Psoas muscle (tissue), 8 donors: ENCODE results near the gene CAPN15. TPM values are rescaled to one million over a fixed set of nuclear protein-coding genes. Genes with fewer than 3 reads are reported as not detected.

Source experiments
- ATAC-seq, 4 donors: fragments of 200-7000 bp; cut with Tn5 transposase; one replicate each; pipeline ENCODE4 v1.9.1; 2020; ENCODE audit warnings: moderate library complexity in 3 of 4, mild to moderate bottlenecking in 2 of 4
- DNase-seq, 2 donors: peaks; one replicate each; pipeline ENCODE4 v3.0.0-alpha.2; 2020
- H3K27ac ChIP-seq: fragments of 200-600 bp; one replicate; pipeline ENCODE4 v1.8.0; 2022
- H3K27me3 ChIP-seq, 3 donors: fragments of 200-600 bp in 1 of 3; one replicate each; pipeline versions ENCODE4 v1.6.1 to v1.8.0; 2013 to 2022; ENCODE audit warnings: low read length in 2 of 3, mild to moderate bottlenecking in 2 of 3, moderate library complexity in 1 of 3; ENCODE audit not compliant: insufficient read depth in 3 of 3
- H3K36me3 ChIP-seq, 2 donors: fragments of 200-600 bp in 1 of 2; one replicate each; pipeline versions ENCODE4 v1.6.1 to v1.8.0; 2013 to 2022; ENCODE audit warnings: low read depth in 1 of 2, mild to moderate bottlenecking in 1 of 2, moderate library complexity in 1 of 2; ENCODE audit not compliant: insufficient read depth in 1 of 2
- H3K4me1 ChIP-seq: fragments of 200-600 bp; one replicate; pipeline ENCODE4 v1.8.0; 2022
- H3K4me3 ChIP-seq: fragments of 200-600 bp; one replicate; pipeline ENCODE4 v1.8.0; 2022; ENCODE audit warnings: mild to moderate bottlenecking
- H3K9me3 ChIP-seq: fragments of 200-600 bp; one replicate; pipeline ENCODE4 v1.8.0; 2022
- WGBS, 3 donors: extraction: QIAGEN DNeasy Blood & Tissue Kit; methylation state at CpG; one replicate each; pipeline versions ENCODE4 v1.1.6 to v1.1.7; 2013; 5-methylcytosine and 5-hydroxymethylcytosine counted together
- intact Hi-C, 2 donors: fragments of 100-400 bp; cut with DNase I; formaldehyde crosslinking; loops; one replicate each; pipeline versions ENCODE4 v1.11.0 to v1.14.2; 2022
- polyA plus RNA-seq, 3 donors: library from polyadenylated mRNA; stranded (reverse); fragments of 200-250 nt; gene quantifications; one replicate each; pipeline ENCODE4 v1.2.3, GENCODE V29; 2013
- total RNA-seq, 4 donors: library from RNA; stranded (reverse); fragmentation: NEBNext Ultra II Directional in 2 of 4; extraction: Animal tissue kit (Norgen Biotek cat#: 25700) in 2 of 4; gene quantifications; one replicate each; pipeline versions ENCODE4 v1.2.1 to v1.2.4, GENCODE V29; 2021 to 2023
- TF ChIP-seq, protein P1 (sequence below): fragments of 200-600 bp; IDR thresholded peaks from one replicate; pipeline ENCODE4 v1.8.0; 2022; ENCODE audit warnings: antibody characterized with exemption
- donor health status: healthy with polysubstance abuse.
- donor health status: DM: no; HTN: no; CAD: no; lungs with moderate emphysema.
- donor health status: Bipolar disorder and iron deficiency.
- donor health status: healthy.
- donor health status: DM: yes; HTN: yes; CAD: no.
- donor health status: DM: no; HTN: no; CAD: no.
- donor health status: DM: no; HTN: no; CAD: no.
- donor health status: DM: yes; HTN: yes; CAD: no.

Gene CAPN15
- total and polyA plus RNA-seq, 7 donors: 14.9 to 32.1 (median 25.5) TPM

DNA sequence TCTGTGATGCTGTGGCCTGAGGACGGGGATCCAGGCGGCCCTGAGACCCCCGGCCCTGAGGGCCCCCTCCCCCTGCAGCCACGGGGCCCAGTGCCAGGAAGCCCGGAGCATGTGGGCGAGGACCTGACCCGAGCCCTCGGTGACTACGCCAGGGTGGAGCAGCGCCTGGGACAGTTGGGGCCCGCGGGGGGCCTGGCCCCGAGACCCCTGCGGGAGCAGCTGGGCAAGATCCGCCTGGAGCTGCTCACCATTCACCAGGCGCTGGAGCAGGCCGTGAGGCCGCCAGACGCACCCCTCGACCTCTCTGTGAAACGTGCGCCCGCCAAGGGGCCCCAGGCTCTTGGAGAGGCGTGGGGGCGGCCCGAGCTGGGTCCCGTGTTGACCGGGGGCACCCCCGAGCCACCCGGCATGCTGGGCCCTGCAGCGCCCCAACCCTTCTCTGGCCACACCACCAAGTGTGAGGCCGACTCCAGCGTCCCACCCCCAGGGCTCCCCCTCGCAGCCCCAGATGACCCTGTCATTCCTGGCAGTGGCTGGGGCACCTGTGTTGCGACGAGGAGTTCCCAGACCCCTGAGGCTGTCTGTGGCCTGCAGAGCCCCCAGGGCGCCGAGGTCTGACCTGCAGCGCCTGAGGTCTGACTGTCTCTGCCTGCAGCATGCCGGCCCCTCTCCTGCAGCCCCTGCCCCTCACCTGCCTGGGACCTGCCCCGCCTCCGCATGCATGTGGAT, 37.3 kb downstream of the CAPN15 start:
- WGBS, 3 donors: 81 to 82% (median 81%) methylated on average over 27 to 42 of the region's 42 CpGs

DNA sequence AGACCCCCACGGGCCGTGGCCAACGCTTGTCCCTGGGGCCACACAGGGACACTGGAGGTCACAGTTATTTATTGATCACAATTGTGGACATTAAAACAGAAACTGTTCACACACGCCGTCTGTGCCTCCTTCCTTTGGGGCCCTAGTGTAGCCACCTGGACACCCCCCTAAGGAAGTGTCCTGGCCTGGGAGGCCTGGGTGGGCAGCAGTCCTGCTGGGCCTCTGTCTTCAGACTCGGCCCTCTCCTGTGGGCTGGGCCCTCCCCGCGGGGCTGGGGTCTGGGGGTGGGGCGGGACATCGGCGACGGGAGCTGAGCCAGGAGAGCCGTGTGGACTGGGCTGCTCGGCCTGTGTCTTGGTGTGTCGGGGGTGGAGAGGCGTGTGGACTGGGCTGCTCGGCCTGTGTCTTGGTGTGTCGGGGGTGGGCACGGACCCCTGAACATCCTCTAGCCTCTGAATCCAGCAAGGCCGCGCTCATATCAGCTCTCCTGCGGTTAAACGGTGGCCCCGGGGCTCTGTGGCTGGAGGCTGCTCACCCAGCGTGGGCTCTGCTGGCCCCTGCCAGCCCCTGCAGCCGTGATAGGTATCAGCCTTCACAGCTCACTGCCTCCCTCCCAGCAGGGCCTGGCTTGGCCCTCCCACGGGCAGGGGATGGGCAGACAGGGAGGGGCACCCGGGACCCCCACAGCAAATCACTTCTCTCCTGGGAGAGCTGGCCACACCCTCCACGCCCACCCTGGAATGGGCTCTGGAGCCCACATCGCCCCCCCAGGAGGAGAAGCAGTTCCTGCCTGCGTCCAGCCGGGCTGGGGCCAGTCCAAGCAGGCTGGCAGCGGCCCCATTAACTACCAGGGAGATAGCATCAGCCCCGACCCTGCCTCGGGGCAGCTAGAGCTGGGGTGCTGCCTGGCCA, 38.2 kb downstream of the CAPN15 start:
- no peak for ATAC-seq
- no peak for DNase-seq
- Histone ChIP-seq H3K4me3 (no peak overlapping the region), H3K36me3 (no peaks in the 10 kb centered on the region), H3K27ac (no peak overlapping the region), H3K4me1 (peaks cover 15% of the 10 kb centered on the region), H3K27me3 (peaks cover 0 to 17% (median 10%) of the 10 kb centered on the region in 3 donors), H3K9me3 (no peaks in the 10 kb centered on the region)
- TF ChIP-seq, protein P1, sequence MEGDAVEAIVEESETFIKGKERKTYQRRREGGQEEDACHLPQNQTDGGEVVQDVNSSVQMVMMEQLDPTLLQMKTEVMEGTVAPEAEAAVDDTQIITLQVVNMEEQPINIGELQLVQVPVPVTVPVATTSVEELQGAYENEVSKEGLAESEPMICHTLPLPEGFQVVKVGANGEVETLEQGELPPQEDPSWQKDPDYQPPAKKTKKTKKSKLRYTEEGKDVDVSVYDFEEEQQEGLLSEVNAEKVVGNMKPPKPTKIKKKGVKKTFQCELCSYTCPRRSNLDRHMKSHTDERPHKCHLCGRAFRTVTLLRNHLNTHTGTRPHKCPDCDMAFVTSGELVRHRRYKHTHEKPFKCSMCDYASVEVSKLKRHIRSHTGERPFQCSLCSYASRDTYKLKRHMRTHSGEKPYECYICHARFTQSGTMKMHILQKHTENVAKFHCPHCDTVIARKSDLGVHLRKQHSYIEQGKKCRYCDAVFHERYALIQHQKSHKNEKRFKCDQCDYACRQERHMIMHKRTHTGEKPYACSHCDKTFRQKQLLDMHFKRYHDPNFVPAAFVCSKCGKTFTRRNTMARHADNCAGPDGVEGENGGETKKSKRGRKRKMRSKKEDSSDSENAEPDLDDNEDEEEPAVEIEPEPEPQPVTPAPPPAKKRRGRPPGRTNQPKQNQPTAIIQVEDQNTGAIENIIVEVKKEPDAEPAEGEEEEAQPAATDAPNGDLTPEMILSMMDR: no peak
- intact Hi-C loops: no loop called here
- 47 to 54% (median 48%) methylated on average over 30 to 35 of the region's 35 CpGs for WGBS, 3 donors

More for the DNA sequence above, 37.3 kb downstream of the CAPN15 start:
- intact Hi-C loops: no loop called here
- Histone ChIP-seq H3K36me3 (no peaks in the 10 kb centered on the region), H3K4me1 (peaks cover 12% of the 10 kb centered on the region), H3K27me3 (peaks cover 0 to 23% (median 11%) of the 10 kb centered on the region in 3 donors), H3K27ac (no peak overlapping the region), H3K9me3 (no peaks in the 10 kb centered on the region), H3K4me3 (no peak overlapping the region)
- DNase-seq: no peak
- no peak for ATAC-seq
- TF ChIP-seq, protein P1: no peak

DNA sequence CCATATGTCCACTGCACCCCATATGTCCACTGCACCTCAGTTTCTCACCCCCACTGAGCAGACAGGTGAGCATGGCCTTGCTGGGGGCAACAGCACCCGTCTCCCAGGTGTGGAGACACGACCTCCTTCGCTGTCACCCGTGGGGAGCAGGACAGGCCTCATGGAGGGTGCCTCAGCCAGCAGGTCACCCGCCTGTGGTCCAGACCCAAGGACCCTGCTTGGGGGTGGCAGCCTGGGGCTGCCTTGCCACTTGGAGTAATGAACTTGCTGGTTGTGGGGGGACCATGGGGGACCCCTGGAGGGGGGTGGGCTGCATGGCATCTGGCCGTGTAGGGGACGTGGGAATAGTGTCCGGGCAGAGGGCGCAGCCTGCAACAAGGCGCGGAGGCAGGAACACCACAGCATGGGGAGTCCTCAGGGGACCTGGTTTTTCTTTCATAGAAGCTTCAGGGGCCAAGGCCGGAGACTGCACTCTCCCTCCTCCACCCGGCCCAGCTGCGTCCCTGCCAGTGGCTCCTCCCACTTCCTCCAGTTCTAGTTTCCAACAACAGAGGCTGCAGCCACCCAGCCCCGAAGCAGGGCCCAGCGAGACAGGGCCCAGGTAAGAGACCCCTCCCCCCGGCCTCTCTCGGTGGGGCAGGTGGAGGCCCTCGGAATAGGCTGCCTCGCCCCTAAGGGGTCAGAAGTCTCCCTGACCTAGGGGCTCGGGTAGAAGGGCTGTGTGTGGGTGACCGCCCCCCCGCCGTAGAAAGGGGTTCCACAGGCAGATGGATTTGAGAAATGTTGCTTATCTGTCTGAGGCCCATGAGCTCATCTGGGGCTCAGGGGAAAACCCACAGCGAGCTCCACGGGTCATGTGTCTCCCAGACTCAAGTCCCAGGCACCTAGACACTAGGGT, 39.2 kb downstream of the CAPN15 start, which contains the start of gene NHLRC4:
NHLRC4 (plus strand) TSS at position 531 of the 898 bp plus-strand sequence. CDS start 1,043 bp downstream, outside the sequence.
- H3K4me1 ChIP-seq: peaks cover 16% of the 10 kb centered on the region
- no peak within 1 kb of the TSS for H3K27ac ChIP-seq
- ATAC-seq: peak; percentile 18 to 39 (median 25)
- peak within 1 kb of the TSS; percentile 45 for H3K4me3 ChIP-seq
- WGBS, 3 donors: 38 to 45% (median 44%) methylated on average over 24 to 26 of the region's 26 CpGs
- no peaks in the 10 kb centered on the region for H3K9me3 ChIP-seq
- H3K36me3 ChIP-seq: no peaks in the 10 kb centered on the region
- peaks cover 0 to 6% (median 4%) of the 10 kb centered on the region in 3 donors for H3K27me3 ChIP-seq
- DNase-seq: peak; percentile 75 to 85
- intact Hi-C loops: no loop called here
- TF ChIP-seq, protein P1: no peak
